GM12878 (cell line): ENCODE results near the gene CDKL5. TPM values are rescaled to one million over a fixed set of nuclear protein-coding genes. Genes with fewer than 3 reads are reported as not detected.

ENCODE experiments used
- ATAC-seq: fragments of 200-7000 bp; cut with Tn5 transposase; 3 replicates; pipeline ENCODE4 v1.9.1; 2020; ENCODE audit warnings: mild to moderate bottlenecking, moderate library complexity
- BruUV-seq: library from RNA; stranded (reverse); fragments of 400-500 nt; replicated peaks from 2 replicates; lab custom pipeline; 2021; lab: Mats Ljungman, UMichigan
- CTCF ChIA-PET: fragments of 300-600 bp; sonication (Branson Sonifier 250); formaldehyde crosslinking; extraction: SDS; loops from one replicate; lab custom pipeline; 2021; ENCODE audit warnings: inconsistent platforms; lab: Yijun Ruan, JAX
- POLR2A ChIA-PET: fragments of 350-600 bp; formaldehyde crosslinking; extraction: SDS; loops from one replicate; lab custom pipeline; 2021; ENCODE audit warnings: inconsistent platforms; lab: Charles Lee
- RAD21 ChIA-PET: fragments of 300-600 bp; sonication (Branson Sonifier 250); formaldehyde crosslinking; loops from one replicate; lab custom pipeline; 2023; ENCODE audit warnings: antibody characterized with exemption; ENCODE audit not compliant: unreplicated experiment; lab: Charles Lee
- SMC1A ChIA-PET: fragments of 300-600 bp; sonication (Branson Sonifier 250); formaldehyde crosslinking; loops from one replicate; lab custom pipeline; 2023; ENCODE audit not compliant: unreplicated experiment, uncharacterized antibody; lab: Charles Lee
- DNase-seq: peaks from one replicate; pipeline ENCODE4 v3.0.0-alpha.2; 2011; ENCODE audit warnings: low read depth, low spot score
- FAIRE-seq: peaks from 3 replicates; lab custom pipeline; 2011; peaks lifted over from hg19 to GRCh38; lab: Jason Lieb, UNC
- H2AFZ ChIP-seq: 2 replicates; pipeline ENCODE4 v1.6.0; 2011; ENCODE audit warnings: low read depth, low read length, control low read depth; ENCODE audit not compliant: control insufficient read depth
- H3K27ac ChIP-seq: 2 replicates; pipeline ENCODE4 v1.5.1; 2011; ENCODE audit warnings: control low read depth; ENCODE audit not compliant: control insufficient read depth, insufficient read depth
- H3K27me3 ChIP-seq, 2 experiments: replicated peaks in 1 of 2; 2 replicates each; pipeline versions ENCODE4 v1.6.0 to v1.6.1; 2011; ENCODE audit warnings: low read length in 1 of 2; ENCODE audit not compliant: control insufficient read depth in 2 of 2, insufficient read depth in 2 of 2
- H3K36me3 ChIP-seq, 2 experiments: 2 replicates each; pipeline ENCODE4 v1.5.1; 2011; ENCODE audit warnings: low read length in 1 of 2; ENCODE audit not compliant: control insufficient read depth in 2 of 2, insufficient read depth in 2 of 2
- H3K4me1 ChIP-seq: 2 replicates; pipeline ENCODE4 v1.6.1; 2011; ENCODE audit warnings: mild to moderate bottlenecking, low read length, moderate library complexity, mixed read lengths; ENCODE audit not compliant: control insufficient read depth, insufficient read depth
- H3K4me2 ChIP-seq: 2 replicates; pipeline ENCODE4 v1.6.0; 2011; ENCODE audit warnings: control low read depth; ENCODE audit not compliant: control insufficient read depth, insufficient read depth
- H3K4me3 ChIP-seq: fragments of 200-600 bp; sonication (generic); 2 replicates; pipeline ENCODE4 v1.5.1; 2016
- H3K79me2 ChIP-seq: 2 replicates; pipeline ENCODE4 v1.6.0; 2011; ENCODE audit warnings: low read length; ENCODE audit not compliant: control insufficient read depth, insufficient read depth
- H3K9ac ChIP-seq: 2 replicates; pipeline ENCODE4 v1.8.0; 2011; ENCODE audit warnings: low read length, control low read depth, mixed read lengths; ENCODE audit not compliant: control insufficient read depth, insufficient read depth
- H3K9me3 ChIP-seq: replicated peaks from 3 replicates; pipeline ENCODE4 v1.5.1; 2011; ENCODE audit warnings: mild to moderate bottlenecking, low read length; ENCODE audit not compliant: control insufficient read depth, insufficient read depth
- H4K20me1 ChIP-seq: 2 replicates; pipeline ENCODE4 v1.6.0; 2011; ENCODE audit not compliant: control insufficient read depth, insufficient read depth
- BACH1 ChIP-seq: fragments of 450-650 bp; IDR thresholded peaks from 2 replicates; pipeline ENCODE4 v1.6.1; 2017; ENCODE audit warnings: mild to moderate bottlenecking, borderline replicate concordance
- BRCA1 ChIP-seq: IDR thresholded peaks from 2 replicates; pipeline ENCODE4 v1.6.1; 2011; ENCODE audit warnings: low read depth, low read length, improper control_type of control experiment
- MYC ChIP-seq: IDR thresholded peaks from 2 replicates; pipeline ENCODE4 v1.6.1; 2011; ENCODE audit warnings: mild to moderate bottlenecking, low read length, moderate library complexity, inconsistent platforms; ENCODE audit not compliant: insufficient read depth, insufficient replicate concordance, insufficient read length, severe bottlenecking
- RAD21 ChIP-seq: IDR thresholded peaks from 2 replicates; pipeline ENCODE4 v1.6.1; 2011; ENCODE audit warnings: mild to moderate bottlenecking, low read depth, low read length, moderate library complexity; ENCODE audit not compliant: insufficient read depth
- SMARCA5 ChIP-seq: fragments of 450-650 bp; IDR thresholded peaks from 2 replicates; pipeline ENCODE4 v1.6.1; 2017; ENCODE audit warnings: mild to moderate bottlenecking
- ZBTB40 ChIP-seq: fragments of 450-650 bp; IDR thresholded peaks from 2 replicates; pipeline ENCODE4 v1.6.1; 2016; ENCODE audit warnings: mild to moderate bottlenecking, moderate library complexity, borderline replicate concordance
- WGBS: methylation state at CpG from one replicate; pipeline ENCODE4 v1.1.6; 2016; ENCODE audit warnings: low lambda C conversion rate; ENCODE audit not compliant: insufficient replicate concordance, insufficient coverage; ENCODE audit errors: missing lambda C conversion rate; 5-methylcytosine and 5-hydroxymethylcytosine counted together
- in situ Hi-C: fragments of 300-500 bp; cut with MboI; formaldehyde crosslinking; loops from 9 replicates; pipeline ENCODE4 v1.14.3; 2018; ENCODE audit warnings: mixed read lengths
- intact Hi-C: fragments of 100-400 bp; cut with micrococcal nuclease; formaldehyde crosslinking; loops from one replicate; pipeline ENCODE4 v1.14.2; 2022; ENCODE audit not compliant: unreplicated experiment
- polyA plus RNA-seq, 11 experiments: library from polyadenylated mRNA; depleted of rRNA in 4 of 11; unstranded in 6 of 11; stranded (reverse) in 5 of 11; fragments of >200 nt; fragmentation: Nextera tagmentation in 4 of 11; fragmentation: Illumina TruSeq in 1 of 11; extraction: Ambion mirVana in 4 of 11; extraction: Trizol in 1 of 11; gene quantifications; 1 replicate in 1 of 11; 2 replicates in 10 of 11; pipeline versions ENCODE4 v1.2.1 to v1.2.3, GENCODE V29; 2011 to 2016; ENCODE audit warnings: inconsistent platforms in 2 of 11, missing spikeins in 2 of 11, low read depth in 1 of 11
- total RNA-seq, 4 experiments: library from RNA; depleted of rRNA in 3 of 4; stranded (reverse); fragments of >200 nt in 3 of 4; fragmentation: Illumina TruSeq in 1 of 4; extraction: Trizol in 1 of 4; gene quantifications; 2 replicates each; pipeline versions ENCODE4 v1.2.1 to v1.2.3, GENCODE V29; 2013 to 2021
- TF ChIP-seq, protein P1 (sequence below): fragments of 450-650 bp; IDR thresholded peaks from 2 replicates; pipeline ENCODE4 v1.6.1; 2017; ENCODE audit warnings: borderline replicate concordance

The CDKL5 gene
- total and polyA plus RNA-seq, 10 of the 15 experiments (the other 5 are each of a cell fraction or from before 2014, with no cell fraction given): 1.4 to 14.5 (median 6.3) TPM

- no peak for TF ChIP-seq ZBTB40
- TF ChIP-seq, all 136 proteins: peak for 0
Measured at GRCh38 chrX:18647621-18648020, 222.2 kb downstream of the CDKL5 start (continued).

GRCh38 chrX:18649498-18649951, 224.1 kb downstream of the CDKL5 start:
- ChIA-PET CTCF (no interaction called here), RAD21 (no interaction called here), POLR2A (no interaction called here)
- no peak overlapping the region for H3K4me3 ChIP-seq
- H3K27me3 ChIP-seq: no peaks in the 10 kb centered on the region
- H3K4me2 ChIP-seq: no peak overlapping the region
- in situ Hi-C loops: no loop called here
- WGBS: 55% methylated on average over 9 of the region's 9 CpGs
- no peaks in the 10 kb centered on the region for H3K79me2 ChIP-seq
- no peak overlapping the region for H2AFZ ChIP-seq
- intact Hi-C loops: no loop called here
- ATAC-seq: no peak
- H3K4me1 ChIP-seq: no peaks in the 10 kb centered on the region
- no peak overlapping the region for H3K9ac ChIP-seq
- H3K9me3 ChIP-seq: no peaks in the 10 kb centered on the region
- H3K27ac ChIP-seq: no peak overlapping the region
- no peak for TF ChIP-seq BRCA1
- no peak for TF ChIP-seq RAD21
- TF ChIP-seq MYC: no peak
- TF ChIP-seq, protein P1, sequence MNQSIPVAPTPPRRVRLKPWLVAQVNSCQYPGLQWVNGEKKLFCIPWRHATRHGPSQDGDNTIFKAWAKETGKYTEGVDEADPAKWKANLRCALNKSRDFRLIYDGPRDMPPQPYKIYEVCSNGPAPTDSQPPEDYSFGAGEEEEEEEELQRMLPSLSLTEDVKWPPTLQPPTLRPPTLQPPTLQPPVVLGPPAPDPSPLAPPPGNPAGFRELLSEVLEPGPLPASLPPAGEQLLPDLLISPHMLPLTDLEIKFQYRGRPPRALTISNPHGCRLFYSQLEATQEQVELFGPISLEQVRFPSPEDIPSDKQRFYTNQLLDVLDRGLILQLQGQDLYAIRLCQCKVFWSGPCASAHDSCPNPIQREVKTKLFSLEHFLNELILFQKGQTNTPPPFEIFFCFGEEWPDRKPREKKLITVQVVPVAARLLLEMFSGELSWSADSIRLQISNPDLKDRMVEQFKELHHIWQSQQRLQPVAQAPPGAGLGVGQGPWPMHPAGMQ: no peak
- TF ChIP-seq BACH1: no peak
- no peak for TF ChIP-seq SMARCA5
- TF ChIP-seq, all 136 proteins: peak for 0
- SMC1A ChIA-PET: no interaction called here
- no TSS peak for BruUV-seq
- Histone ChIP-seq H3K36me3 (no peaks in the 10 kb centered on the region), H4K20me1 (no peaks in the 10 kb centered on the region)
- DNase-seq (no peak), FAIRE-seq (no peak)
